ENCODE measurements around the gene CCK.

DNA sequence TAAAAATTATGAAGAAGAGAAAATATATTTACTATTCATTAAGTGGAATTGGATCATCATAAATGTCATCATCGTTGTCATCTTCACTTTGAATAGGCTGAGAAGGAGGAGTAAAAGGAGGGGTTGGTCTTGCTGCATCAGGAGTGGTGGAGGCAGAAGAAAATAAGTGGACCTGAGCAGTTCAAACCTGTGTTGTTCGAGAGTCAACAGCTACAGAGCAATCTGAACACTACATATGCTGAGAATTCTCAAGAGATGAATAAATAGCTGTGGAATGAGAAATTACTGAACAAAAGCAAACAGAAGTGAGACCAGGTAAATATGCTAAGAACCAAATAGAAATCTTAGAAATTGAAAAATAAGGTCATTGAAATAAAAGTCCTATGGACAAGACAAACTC is 32.3 kb upstream of the CCK start:
- TF ChIP-seq POLR2A (IDR thresholded peaks at IDR 0.05), result no peak
- TF ChIP-seq EP300 (IDR thresholded peaks at IDR 0.05; ENCODE audit: low read depth), result no peak
- TF ChIP-seq, protein P1, sequence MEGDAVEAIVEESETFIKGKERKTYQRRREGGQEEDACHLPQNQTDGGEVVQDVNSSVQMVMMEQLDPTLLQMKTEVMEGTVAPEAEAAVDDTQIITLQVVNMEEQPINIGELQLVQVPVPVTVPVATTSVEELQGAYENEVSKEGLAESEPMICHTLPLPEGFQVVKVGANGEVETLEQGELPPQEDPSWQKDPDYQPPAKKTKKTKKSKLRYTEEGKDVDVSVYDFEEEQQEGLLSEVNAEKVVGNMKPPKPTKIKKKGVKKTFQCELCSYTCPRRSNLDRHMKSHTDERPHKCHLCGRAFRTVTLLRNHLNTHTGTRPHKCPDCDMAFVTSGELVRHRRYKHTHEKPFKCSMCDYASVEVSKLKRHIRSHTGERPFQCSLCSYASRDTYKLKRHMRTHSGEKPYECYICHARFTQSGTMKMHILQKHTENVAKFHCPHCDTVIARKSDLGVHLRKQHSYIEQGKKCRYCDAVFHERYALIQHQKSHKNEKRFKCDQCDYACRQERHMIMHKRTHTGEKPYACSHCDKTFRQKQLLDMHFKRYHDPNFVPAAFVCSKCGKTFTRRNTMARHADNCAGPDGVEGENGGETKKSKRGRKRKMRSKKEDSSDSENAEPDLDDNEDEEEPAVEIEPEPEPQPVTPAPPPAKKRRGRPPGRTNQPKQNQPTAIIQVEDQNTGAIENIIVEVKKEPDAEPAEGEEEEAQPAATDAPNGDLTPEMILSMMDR (IDR thresholded peaks at IDR 0.05), result no peak

All from transverse colon (tissue), 3 donors.